ENCODE results near the gene LCE7A.

- TF ChIP-seq, protein P1, sequence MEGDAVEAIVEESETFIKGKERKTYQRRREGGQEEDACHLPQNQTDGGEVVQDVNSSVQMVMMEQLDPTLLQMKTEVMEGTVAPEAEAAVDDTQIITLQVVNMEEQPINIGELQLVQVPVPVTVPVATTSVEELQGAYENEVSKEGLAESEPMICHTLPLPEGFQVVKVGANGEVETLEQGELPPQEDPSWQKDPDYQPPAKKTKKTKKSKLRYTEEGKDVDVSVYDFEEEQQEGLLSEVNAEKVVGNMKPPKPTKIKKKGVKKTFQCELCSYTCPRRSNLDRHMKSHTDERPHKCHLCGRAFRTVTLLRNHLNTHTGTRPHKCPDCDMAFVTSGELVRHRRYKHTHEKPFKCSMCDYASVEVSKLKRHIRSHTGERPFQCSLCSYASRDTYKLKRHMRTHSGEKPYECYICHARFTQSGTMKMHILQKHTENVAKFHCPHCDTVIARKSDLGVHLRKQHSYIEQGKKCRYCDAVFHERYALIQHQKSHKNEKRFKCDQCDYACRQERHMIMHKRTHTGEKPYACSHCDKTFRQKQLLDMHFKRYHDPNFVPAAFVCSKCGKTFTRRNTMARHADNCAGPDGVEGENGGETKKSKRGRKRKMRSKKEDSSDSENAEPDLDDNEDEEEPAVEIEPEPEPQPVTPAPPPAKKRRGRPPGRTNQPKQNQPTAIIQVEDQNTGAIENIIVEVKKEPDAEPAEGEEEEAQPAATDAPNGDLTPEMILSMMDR (IDR thresholded peaks at IDR 0.05), result no peak
- TF ChIP-seq EZH2 (IDR thresholded peaks at IDR 0.05) (no peak), EZH2phosphoT487 (IDR thresholded peaks at IDR 0.05) (no peak)
These were observed 17.0 kb downstream of the LCE7A start for GRCh38 chr1:152876827-152877226.

Measured in neural progenitor cell (in vitro differentiated cells).